Cerebellar cortex (tissue), 1 donor: ENCODE data around the gene ADAP1.

Experiments used
- DNase-seq: peaks from one replicate; pipeline ENCODE4 v3.0.0-alpha.2; 2015; ENCODE audit warnings: low spot score

Gene ADAP1

GRCh38 chr7:988426-988911 lies 34.0 kb upstream of the ADAP1 start:
- DNase-seq = no peak

- no peak for DNase-seq
These were observed 33.4 kb upstream of the ADAP1 start for GRCh38 chr7:987909-988308.

GRCh38 chr7:986766-987751 lies 32.6 kb upstream of the ADAP1 start:
- DNase-seq = no peak

GRCh38 chr7:985915-986741 lies 31.6 kb upstream of the ADAP1 start:
- DNase-seq = no peak

- DNase-seq = no peak
These were observed 30.6 kb upstream of the ADAP1 start for GRCh38 chr7:985127-985416.

- no peak for DNase-seq
These were observed 30.1 kb upstream of the ADAP1 start for GRCh38 chr7:984361-985126.

- no peak for DNase-seq
These were observed 29.2 kb upstream of the ADAP1 start for GRCh38 chr7:983616-984071.

GRCh38 chr7:983004-983615 lies 28.6 kb upstream of the ADAP1 start, which contains the start of gene CYP2W1:
TSS of gene CYP2W1 (plus strand) at chr7:983181. CDS start at chr7:983212, 31 bp downstream.
- DNase-seq = no peak

- DNase-seq = no peak
These were observed 28.1 kb upstream of the ADAP1 start for GRCh38 chr7:982511-983003.

- no peak for DNase-seq
These were observed 27.5 kb upstream of the ADAP1 start for GRCh38 chr7:981793-982510.

GRCh38 chr7:979886-980571 lies 25.5 kb upstream of the ADAP1 start:
- no peak for DNase-seq

- DNase-seq = no peak
These were observed 24.7 kb upstream of the ADAP1 start for GRCh38 chr7:979151-979550.

- no peak for DNase-seq
These were observed 24.1 kb upstream of the ADAP1 start for GRCh38 chr7:978416-979091.

- no peak for DNase-seq
These were observed 23.5 kb upstream of the ADAP1 start for GRCh38 chr7:978049-978346.

- DNase-seq = no peak
These were observed 23.0 kb upstream of the ADAP1 start for GRCh38 chr7:977326-978048.

- DNase-seq = no peak
These were observed 22.4 kb upstream of the ADAP1 start for GRCh38 chr7:976901-977325.

GRCh38 chr7:975702-976473 lies 21.4 kb upstream of the ADAP1 start:
- DNase-seq = no peak
